Endothelial cell (in vitro differentiated cells): ENCODE results near the gene TSPAN9. TPM values are rescaled to one million over a fixed set of nuclear protein-coding genes. Genes with fewer than 3 reads are reported as not detected.

ENCODE experiments used
- DNase-seq: peaks from one replicate; pipeline ENCODE4 v3.0.0; 2021; ENCODE audit warnings: low spot score
- H3K27ac Mint-ChIP-seq: one replicate; pipeline ENCODE4 v1.8.0; 2021; ENCODE audit warnings: mixed read lengths, inconsistent platforms; ENCODE audit not compliant: unreplicated experiment
- H3K27me3 Mint-ChIP-seq: one replicate; pipeline ENCODE4 v1.8.0; 2021; ENCODE audit warnings: mild to moderate bottlenecking, moderate library complexity, mixed read lengths, inconsistent platforms; ENCODE audit not compliant: unreplicated experiment
- H3K36me3 Mint-ChIP-seq: one replicate; pipeline ENCODE4 v1.8.0; 2021; ENCODE audit warnings: mild to moderate bottlenecking, low read depth, mixed read lengths, inconsistent platforms; ENCODE audit not compliant: unreplicated experiment
- H3K4me1 Mint-ChIP-seq: one replicate; pipeline ENCODE4 v1.8.0; 2021; ENCODE audit warnings: mild to moderate bottlenecking, mixed read lengths, inconsistent platforms; ENCODE audit not compliant: unreplicated experiment
- H3K4me3 Mint-ChIP-seq: one replicate; pipeline ENCODE4 v1.8.0; 2021; ENCODE audit warnings: mild to moderate bottlenecking, mixed read lengths, inconsistent platforms; ENCODE audit not compliant: unreplicated experiment
- H3K9me3 Mint-ChIP-seq: one replicate; pipeline ENCODE4 v1.8.0; 2021; ENCODE audit warnings: mixed read lengths, inconsistent platforms; ENCODE audit not compliant: unreplicated experiment
- CTCF ChIP-seq: fragments of 200-600 bp; sonication (generic); IDR thresholded peaks from one replicate; pipeline ENCODE4 v1.5.0; 2021; ENCODE audit warnings: antibody characterized with exemption; ENCODE audit not compliant: unreplicated experiment
- total RNA-seq: library from RNA; stranded (reverse); fragmentation: NEBNext Ultra II Directional; extraction: Animal tissue kit (Norgen Biotek cat#: 25700); gene quantifications from one replicate; pipeline ENCODE4 v1.2.1, GENCODE V29; 2021; ENCODE audit not compliant: unreplicated experiment

Gene TSPAN9
- total RNA-seq, 1 donor from 2014 or later: 116 TPM

DNA sequence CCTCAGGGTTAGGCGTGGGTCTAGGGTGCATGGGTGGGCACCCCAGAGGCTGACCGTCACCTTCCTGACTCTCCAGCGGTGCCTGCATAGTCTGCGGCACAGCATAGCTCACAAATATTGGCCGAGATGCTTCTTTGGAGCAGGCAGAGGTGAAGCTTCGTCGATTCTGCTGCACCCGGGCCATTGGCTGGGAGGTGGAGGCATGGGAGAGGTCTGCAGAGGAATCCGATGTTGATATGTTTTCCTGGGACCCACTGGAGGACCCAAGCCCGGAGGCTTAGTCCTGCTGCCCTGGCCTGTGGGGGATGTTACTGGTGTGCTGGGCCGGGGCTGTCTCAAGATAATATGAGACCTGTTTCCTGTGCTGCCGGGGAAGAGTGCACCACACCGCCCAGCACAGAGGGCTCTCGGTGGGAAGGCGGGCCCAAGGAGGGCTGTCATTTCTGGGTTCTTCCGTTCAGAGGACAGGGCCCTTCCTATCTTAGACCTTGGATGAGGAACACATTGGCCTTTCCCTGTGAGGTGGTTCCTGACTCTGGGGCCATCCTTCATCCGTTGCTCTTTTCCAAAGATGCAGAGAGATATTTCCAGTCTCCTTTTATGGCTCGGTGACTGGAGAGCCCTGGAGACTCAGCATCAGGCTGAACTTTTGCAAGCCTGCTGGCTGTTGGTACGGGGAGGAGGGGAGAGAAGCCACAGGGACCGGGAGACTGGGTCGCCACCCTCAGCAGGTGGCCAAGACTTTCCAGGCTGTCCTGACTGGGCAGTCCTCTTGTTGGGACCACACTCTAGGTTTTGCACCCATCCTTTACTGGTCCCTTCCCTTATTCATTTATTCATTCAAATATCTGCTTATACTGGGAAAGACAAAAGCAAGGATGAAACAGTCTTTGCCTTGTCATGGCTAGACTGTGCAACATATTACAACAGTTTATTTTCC, 143.5 kb downstream of the TSPAN9 start:
- H3K36me3 Mint-ChIP-seq: peaks cover 7% of the 10 kb centered on the region
- peaks cover 43% of the 10 kb centered on the region for H3K4me1 Mint-ChIP-seq
- no peaks in the 10 kb centered on the region for H3K9me3 Mint-ChIP-seq
- peak overlapping the region; percentile 37 for H3K27ac Mint-ChIP-seq
- peak; percentile 21 for DNase-seq
- TF ChIP-seq CTCF: no peak
- H3K4me3 Mint-ChIP-seq: peak overlapping the region; percentile 27
- peaks cover 11% of the 10 kb centered on the region for H3K27me3 Mint-ChIP-seq

DNA sequence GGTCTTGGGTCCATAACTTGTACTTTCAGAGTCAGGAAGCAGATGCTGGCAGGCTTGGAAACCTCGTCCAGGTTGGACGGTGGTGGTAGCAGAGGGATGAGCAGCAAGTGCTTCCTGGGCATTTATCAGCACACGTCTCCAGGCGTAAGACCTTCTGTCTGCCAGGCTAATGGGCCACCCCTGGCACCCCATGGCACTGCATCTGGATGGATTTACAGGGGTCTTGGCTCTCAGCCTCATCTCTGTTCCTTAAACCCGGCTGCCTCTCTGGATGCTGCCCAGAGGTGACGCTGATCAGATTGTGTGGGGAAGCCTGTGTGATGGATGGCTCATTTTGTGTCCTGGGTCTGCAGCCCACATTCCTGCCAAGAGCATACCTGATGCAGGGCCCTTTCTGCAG, 145.1 kb downstream of the TSPAN9 start:
- peaks cover 10% of the 10 kb centered on the region for H3K27me3 Mint-ChIP-seq
- no peaks in the 10 kb centered on the region for H3K9me3 Mint-ChIP-seq
- peaks cover 51% of the 10 kb centered on the region for H3K4me1 Mint-ChIP-seq
- H3K4me3 Mint-ChIP-seq: no peak overlapping the region
- DNase-seq: no peak
- H3K36me3 Mint-ChIP-seq: peaks cover 11% of the 10 kb centered on the region
- H3K27ac Mint-ChIP-seq: no peak overlapping the region
- no peak for TF ChIP-seq CTCF

DNA sequence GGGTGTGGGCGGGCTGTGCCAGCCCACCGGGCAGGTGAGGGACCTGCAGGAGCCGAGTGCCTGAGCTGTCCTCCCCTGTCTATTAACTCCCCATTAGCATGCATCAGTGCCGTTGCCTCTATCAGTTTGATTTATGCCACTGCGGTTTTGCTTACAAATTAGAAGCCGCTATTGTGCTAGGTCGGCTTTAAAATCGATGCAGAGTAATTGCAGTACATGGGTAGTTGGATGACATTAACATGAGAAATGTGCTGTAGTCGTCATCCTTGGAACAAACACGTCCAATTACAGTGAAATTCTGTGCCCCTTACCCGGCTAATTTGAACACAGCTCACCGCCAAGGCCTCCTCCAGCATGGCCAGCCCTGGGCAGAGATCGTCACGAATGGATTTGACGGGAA, 145.8 kb downstream of the TSPAN9 start:
- peaks cover 15% of the 10 kb centered on the region for H3K36me3 Mint-ChIP-seq
- peaks cover 7% of the 10 kb centered on the region for H3K27me3 Mint-ChIP-seq
- TF ChIP-seq CTCF: no peak
- H3K4me3 Mint-ChIP-seq: no peak overlapping the region
- H3K4me1 Mint-ChIP-seq: peaks cover 46% of the 10 kb centered on the region
- no peaks in the 10 kb centered on the region for H3K9me3 Mint-ChIP-seq
- DNase-seq: no peak
- H3K27ac Mint-ChIP-seq: no peak overlapping the region

GRCh38 chr12:3223601-3224529, 146.7 kb downstream of the TSPAN9 start:
- Mint-ChIP-seq H3K27me3 (peaks cover 11% of the 10 kb centered on the region), H3K36me3 (peaks cover 16% of the 10 kb centered on the region), H3K4me3 (peak overlapping the region; percentile 39), H3K27ac (no peak overlapping the region), H3K9me3 (no peaks in the 10 kb centered on the region), H3K4me1 (peaks cover 44% of the 10 kb centered on the region)
- TF ChIP-seq CTCF: no peak
- no peak for DNase-seq
